Lower leg skin (tissue), 4 donors: ENCODE results near the gene SLC1A4. TPM values are rescaled to one million over a fixed set of nuclear protein-coding genes. Genes with fewer than 3 reads are reported as not detected.

Source experiments
- DNase-seq, 2 donors: peaks; one replicate each; pipeline ENCODE4 v3.0.0-alpha.2; 2019; ENCODE audit warnings: low spot score in 2 of 2
- H3K4me3 ChIP-seq: fragments of 200-600 bp; sonication (generic); 2 replicates; pipeline ENCODE4 v1.5.1; 2017; ENCODE audit warnings: mild to moderate bottlenecking, low read depth; ENCODE audit not compliant: poor library complexity, severe bottlenecking
- POLR2A ChIP-seq, 2 donors: fragments of 450-650 bp; IDR thresholded peaks; one replicate each; pipeline ENCODE4 v1.6.1; 2016 to 2017; ENCODE audit warnings: antibody characterized with exemption in 2 of 2, mild to moderate bottlenecking in 1 of 2, moderate library complexity in 1 of 2
- WGBS, 2 donors: methylation state at CpG; one replicate each; pipeline ENCODE4 v1.1.5; 2018; 5-methylcytosine and 5-hydroxymethylcytosine counted together
- intact Hi-C: fragments of 100-400 bp; cut with DNase I; formaldehyde crosslinking; loops from one replicate; pipeline ENCODE4 v1.15.0; 2023; ENCODE audit warnings: low total_unique reads
- total RNA-seq, 4 donors: library from RNA; depleted of rRNA; stranded (reverse); fragments of >200 nt; gene quantifications; one replicate each; pipeline ENCODE4 v1.1.0, GENCODE V29; 2016
- TF ChIP-seq, protein P1 (sequence below), 3 donors: fragments of 450-650 bp; IDR thresholded peaks; one replicate each; pipeline ENCODE4 v1.5.1; 2016; ENCODE audit warnings: antibody characterized with exemption in 3 of 3, mild to moderate bottlenecking in 3 of 3, moderate library complexity in 2 of 3

The SLC1A4 gene
- total RNA-seq, 4 donors from 2014 or later, result 8.3 to 31.1 (median 18.0) TPM

- DNase-seq, result peak in 1 of 2 donors; percentile 86
- TF ChIP-seq, protein P1, sequence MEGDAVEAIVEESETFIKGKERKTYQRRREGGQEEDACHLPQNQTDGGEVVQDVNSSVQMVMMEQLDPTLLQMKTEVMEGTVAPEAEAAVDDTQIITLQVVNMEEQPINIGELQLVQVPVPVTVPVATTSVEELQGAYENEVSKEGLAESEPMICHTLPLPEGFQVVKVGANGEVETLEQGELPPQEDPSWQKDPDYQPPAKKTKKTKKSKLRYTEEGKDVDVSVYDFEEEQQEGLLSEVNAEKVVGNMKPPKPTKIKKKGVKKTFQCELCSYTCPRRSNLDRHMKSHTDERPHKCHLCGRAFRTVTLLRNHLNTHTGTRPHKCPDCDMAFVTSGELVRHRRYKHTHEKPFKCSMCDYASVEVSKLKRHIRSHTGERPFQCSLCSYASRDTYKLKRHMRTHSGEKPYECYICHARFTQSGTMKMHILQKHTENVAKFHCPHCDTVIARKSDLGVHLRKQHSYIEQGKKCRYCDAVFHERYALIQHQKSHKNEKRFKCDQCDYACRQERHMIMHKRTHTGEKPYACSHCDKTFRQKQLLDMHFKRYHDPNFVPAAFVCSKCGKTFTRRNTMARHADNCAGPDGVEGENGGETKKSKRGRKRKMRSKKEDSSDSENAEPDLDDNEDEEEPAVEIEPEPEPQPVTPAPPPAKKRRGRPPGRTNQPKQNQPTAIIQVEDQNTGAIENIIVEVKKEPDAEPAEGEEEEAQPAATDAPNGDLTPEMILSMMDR (IDR thresholded peaks at IDR 0.05), result no peak
- no peak for TF ChIP-seq POLR2A (IDR thresholded peaks at IDR 0.05)
- 53 to 85% methylated on average over 1 of the region's 1 CpG for WGBS, 2 donors
- no peak overlapping the region for H3K4me3 ChIP-seq
- intact Hi-C loops, result no loop called here
Observed at GRCh38 chr2:65059071-65059470, 69.9 kb downstream of the SLC1A4 start.

- no peak overlapping the region for H3K4me3 ChIP-seq
Observed at GRCh38 chr2:65061146-65061909, 72.1 kb downstream of the SLC1A4 start.

DNA sequence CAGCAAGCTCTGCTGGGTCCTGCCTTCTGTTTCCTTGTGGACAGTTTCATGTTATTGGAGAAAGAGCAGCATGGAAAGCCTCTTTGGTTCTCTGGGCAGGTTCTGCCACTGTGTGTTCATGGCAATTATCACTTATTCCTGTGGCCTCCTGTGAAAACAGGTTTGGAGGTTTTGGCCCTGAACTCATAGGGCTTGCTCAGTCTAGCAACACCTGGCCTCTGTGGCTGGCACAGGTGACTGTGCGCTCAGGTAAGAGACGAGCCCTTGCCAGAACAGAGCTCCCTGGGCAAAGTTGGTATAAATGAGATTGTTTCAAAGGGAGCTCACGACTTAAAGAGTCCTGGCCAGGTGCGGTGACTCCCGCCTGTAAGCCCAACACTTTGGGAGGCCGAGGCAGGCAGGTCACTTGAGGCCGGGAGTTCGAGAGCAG is 72.7 kb downstream of the SLC1A4 start:
- peak; percentile 66 to 82 for DNase-seq
- H3K4me3 ChIP-seq, result no peak overlapping the region
- WGBS, 2 donors, result 59 to 60% methylated on average over 8 of the region's 8 CpGs
- intact Hi-C loops, result no loop called here
- TF ChIP-seq, protein P1 (IDR thresholded peaks at IDR 0.05), result no peak
- TF ChIP-seq POLR2A (IDR thresholded peaks at IDR 0.05), result no peak

More at GRCh38 chr2:65061146-65061909, 72.1 kb downstream of the SLC1A4 start:
- no peak for TF ChIP-seq POLR2A (IDR thresholded peaks at IDR 0.05)
- TF ChIP-seq, protein P1 (IDR thresholded peaks at IDR 0.05), result no peak
- intact Hi-C loops, result no loop called here
- peak in 1 of 2 donors; percentile 67 for DNase-seq
- WGBS, 2 donors, result 51 to 69% methylated on average over 7 of the region's 7 CpGs

GRCh38 chr2:65062843-65063825 is 73.9 kb downstream of the SLC1A4 start:
- TF ChIP-seq, protein P1 (IDR thresholded peaks at IDR 0.05), result no peak
- no peak for TF ChIP-seq POLR2A (IDR thresholded peaks at IDR 0.05)
- intact Hi-C loops, result no loop called here
- WGBS, 2 donors, result 37 to 63% methylated on average over 13 of the region's 13 CpGs
- no peak overlapping the region for H3K4me3 ChIP-seq
- peak in 1 of 2 donors; percentile 76 for DNase-seq

GRCh38 chr2:65064728-65065552 is 75.7 kb downstream of the SLC1A4 start:
- TF ChIP-seq POLR2A (IDR thresholded peaks at IDR 0.05), result no peak
- TF ChIP-seq, protein P1 (IDR thresholded peaks at IDR 0.05), result peak in 1 of 3 donors; percentile 72
- WGBS, 2 donors, result 17 to 18% methylated on average over 13 to 14 of the region's 14 CpGs
- H3K4me3 ChIP-seq, result no peak overlapping the region
- peak; percentile 68 to 90 for DNase-seq
- intact Hi-C loops, result no loop called here
